GM19023 (cell line): ENCODE data around the gene CFAP45.
A peak's percentile ranks its signal among the peaks of the same experiment; 100 is the strongest.

Experiments used
- ATAC-seq: cut with Tn5 transposase; IDR thresholded peaks from one replicate; pipeline ENCODE4 v1.9.1; 2021; ENCODE audit warnings: mild to moderate bottlenecking, moderate library complexity; ENCODE audit not compliant: unreplicated experiment

The CFAP45 gene

DNA sequence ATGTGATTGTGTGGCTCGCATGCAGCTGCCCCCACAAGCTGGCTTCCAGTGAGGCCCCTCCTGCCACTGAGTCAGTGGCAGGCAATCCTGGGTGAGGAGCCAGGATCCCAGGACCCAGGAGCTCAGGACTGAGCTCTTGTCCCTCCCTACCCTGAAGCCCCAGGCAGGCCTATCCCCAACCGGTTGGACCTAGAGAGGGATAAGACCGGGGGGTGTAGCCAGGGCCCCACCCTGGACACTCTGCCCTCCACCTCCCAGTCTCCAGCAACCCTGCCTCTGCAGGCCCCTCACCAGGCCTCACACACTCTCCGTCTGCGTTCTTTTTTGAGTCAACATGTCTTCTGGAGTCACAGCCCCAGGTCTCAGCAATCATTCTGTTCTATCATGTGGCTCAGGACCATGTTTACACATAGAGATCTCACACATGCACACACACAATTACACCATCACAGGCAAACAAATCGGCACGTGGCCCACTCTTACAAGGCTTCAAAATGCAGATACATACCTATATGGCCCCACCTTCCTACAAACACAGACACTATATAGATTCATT is 40.1 kb downstream of the CFAP45 start:
- ATAC-seq = no peak

DNA sequence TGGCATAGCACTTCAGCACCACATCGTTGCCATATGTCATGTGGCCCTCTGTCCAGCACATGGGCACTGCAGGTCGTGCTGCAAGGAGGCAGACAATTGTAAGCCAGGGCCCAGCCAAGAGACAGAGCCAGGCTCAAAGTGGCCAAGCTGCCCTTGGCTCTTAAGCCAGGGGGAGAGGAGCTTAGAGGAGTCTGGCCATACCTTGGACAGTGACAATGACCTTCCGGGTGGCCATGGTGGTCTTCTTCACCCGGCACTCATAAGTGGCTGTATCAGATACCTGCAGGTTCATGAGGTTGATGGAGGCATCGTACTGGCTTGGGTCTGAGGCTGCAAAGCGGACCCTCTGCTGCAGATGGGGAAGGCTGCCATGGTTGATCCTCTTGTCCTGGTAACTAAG is 42.1 kb downstream of the CFAP45 start:
- no peak for ATAC-seq

DNA sequence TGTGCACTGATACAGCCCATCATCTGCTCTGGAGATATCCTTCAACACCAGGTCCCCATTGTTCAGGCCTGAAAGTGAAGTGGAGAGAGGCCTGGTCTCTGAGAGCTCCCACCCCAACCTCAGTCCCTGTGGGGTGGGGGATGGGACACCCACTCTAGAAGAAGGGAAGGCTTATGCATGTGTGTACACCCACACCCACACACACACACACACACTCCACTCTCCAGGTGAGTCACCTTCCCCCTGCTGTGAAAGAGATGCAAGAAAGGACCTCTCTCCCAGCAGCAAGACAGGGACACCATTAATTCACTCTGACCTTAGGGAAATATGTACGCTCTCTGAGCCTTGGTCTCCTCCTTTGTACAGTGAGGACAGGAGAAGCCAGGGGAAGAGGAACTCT is 43.4 kb downstream of the CFAP45 start:
- ATAC-seq = no peak

DNA sequence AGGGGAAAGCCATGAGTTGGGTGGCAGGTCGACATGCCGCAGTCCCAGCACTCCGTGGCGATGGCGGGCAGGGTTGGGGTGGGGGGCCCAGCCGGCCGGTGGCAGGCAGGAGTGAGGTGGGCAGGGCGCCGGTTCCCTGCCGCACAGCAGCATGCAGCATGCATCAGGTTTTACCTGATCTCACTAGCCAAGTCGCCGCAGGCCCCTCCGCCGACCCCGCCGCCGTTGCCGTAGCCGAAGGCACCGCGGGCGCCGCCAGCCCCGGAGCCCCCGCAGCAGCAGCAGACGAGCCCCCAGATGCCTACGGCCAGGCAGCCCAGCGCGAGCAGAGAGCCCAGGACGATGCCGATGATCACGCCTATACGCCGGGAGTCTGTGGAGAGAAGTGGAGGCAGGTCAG is 44.3 kb downstream of the CFAP45 start:
- ATAC-seq = no peak

DNA sequence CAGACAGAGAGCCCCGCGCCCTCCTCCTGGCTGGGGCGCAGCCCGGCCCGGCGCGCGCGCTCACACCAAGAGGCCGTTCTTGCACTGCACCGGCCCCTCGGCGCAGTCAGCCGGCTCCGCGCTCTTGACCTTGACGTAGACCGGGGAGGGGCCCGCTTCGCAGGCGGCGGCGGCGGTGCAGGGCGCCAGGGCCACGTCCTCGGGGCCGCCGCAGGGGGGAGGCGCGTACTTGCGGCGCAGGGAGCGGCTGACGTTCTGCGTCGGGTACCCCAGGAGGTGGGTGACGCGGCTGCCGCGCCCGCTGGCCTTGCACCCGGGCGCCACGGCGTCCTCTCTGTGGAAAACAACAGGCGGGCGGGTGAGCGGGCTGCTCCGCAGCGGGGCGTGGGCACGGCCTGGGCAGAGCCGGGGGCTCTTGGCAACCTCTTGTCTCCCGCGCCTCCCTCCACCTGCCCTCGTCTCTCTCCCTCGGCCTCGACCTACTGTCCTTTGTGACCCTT is 45.2 kb downstream of the CFAP45 start:
- peak; percentile 79 for ATAC-seq

DNA sequence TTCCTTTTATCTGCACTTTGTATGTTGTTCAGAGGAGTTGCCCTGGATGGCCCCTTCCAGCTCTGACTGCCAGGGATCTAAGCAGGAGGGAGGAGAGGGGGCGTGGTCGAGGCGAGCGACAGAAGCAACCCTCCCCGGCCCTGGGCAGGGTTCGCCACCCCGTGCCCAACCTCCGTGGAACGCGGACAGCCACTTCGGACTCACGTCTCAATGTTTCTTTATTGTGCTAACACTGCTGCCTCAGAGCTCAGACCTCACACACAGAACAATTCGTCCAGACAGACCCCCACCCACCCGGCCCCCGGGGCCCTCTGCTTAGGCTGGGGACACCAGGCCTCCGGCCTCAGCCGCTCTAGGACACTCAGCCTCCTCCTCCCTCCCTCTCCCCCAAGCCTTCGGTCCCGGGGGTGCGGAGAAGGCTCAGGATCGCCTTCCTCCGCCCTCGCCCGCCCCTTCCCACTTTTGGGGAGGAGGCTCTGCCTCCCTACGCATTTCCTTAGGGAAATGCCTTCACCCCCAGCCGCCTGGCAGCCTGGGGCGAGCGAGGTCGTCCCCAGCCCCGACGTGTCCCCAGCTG is 45.8 kb downstream of the CFAP45 start:
- peak; percentile 17 for ATAC-seq

DNA sequence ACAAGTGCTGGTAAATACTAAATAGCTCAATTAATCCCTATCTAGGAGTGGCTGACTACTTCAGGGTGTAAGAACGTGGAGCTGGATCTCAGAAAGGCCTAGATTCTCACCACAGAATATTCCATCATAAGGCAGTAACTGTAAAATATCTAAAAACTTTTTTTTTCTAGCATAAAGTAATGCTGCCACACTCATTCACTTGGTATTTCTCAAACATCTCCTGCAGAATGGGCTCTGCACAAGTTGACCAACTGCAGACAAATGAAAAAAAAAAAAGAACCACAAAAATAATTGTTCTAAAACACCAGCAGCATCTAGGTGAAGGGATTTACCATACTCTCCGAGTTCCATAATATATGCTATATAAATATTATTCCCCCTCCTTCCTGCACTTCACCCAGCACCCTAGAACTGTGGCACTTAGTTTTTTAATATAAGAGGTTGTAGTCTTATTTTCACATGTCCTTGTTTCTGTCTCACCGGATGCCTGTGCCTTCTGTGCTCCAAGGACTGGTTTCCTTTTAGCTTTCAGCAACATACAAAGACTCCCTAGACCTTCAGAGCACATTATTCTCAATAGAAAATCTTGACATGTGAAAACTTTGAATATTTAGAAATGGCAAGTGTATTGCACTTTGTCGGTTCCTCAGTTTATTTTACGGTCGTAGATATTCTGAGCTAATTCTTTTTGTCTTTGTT is 46.4 kb downstream of the CFAP45 start:
- ATAC-seq = no peak

DNA sequence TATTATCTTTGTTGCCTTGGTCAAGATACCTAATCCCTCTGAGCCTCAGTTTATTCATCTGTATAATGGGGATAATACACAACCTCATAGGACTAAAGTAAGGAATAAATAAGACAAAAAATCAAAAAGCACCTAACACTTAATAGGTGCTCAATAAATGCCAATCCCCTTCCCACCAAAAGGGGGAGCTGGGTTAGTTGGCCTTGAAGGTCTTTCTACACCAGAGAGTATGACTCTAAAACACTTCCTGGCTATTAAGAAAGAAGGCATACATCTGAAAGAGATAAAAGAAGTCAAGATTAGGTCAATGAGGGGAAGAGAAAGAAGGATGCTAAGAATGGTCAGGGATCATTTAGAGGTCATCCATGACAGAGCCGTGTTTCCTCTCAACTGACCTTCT is 48.6 kb downstream of the CFAP45 start:
- no peak for ATAC-seq

DNA sequence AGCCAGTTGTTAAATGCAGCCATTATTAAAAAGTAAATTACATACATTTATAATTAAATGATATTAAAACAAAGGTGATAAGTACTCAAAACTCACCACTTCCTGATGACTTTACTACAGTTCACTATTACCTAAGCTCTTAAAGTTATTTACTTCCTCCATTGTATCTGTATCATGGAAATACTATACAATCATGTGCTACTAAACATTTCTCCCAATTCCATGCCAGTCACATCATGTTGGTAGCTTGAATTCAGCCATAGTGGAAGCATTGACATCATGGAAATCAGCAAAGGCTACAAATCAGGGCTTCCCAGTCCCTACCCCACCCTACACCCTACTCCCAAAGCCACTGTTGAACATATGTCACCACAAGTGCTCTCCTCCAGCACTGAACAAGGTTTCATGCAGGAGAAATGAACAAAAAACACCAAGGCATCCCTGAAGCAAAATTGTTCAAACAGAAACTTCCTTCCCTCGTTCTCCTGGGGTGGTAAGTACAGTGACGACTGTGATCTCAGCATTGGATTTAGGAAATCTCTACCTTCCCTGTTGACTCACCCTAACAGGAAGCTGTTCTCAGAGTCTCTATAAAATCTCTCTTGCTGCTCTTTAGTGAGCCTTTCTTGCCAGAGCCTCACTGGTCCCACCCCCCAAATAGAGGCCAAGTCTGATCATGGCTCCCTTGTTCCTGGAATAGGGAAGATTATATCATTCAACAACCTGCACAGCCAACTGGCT is 50.2 kb downstream of the CFAP45 start:
- no peak for ATAC-seq

DNA sequence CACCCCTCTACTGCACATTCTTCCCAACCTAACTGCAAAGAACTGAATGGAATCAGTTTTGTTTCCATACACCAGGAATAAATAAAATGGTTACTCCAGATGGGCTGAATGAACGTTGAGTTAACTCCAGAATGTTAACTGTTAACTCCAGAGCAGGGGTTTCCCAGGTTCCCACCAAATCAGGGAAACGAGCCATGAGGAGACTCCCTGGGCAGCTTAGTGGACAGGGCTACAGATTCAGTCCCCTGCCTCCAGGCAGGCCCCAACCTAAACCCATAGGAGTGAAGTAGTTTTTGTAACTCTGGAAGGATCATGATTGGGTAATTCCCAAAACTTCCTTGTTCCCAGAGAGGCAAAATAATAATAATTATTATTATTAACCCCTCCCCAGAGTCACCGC is 51.6 kb downstream of the CFAP45 start:
- no peak for ATAC-seq

DNA sequence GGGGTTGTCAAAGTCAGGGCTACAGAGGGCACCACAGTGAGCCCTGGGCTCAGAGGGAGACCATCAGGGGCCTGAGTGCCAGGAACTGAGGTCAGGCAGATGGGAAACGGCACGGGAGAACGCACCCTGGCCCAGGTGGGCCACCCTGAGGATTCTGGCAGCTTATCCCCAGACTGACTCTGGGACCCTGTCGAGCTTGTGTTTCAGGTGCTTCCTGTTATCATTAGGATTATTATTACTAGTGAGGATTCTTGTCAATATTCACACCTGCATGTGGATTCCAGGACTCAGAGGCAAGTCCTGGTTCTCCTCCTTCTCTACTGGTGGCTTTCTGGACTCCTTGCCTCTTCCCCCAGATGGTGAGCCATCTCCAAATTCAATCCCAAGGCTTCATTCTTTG is 52.7 kb downstream of the CFAP45 start:
- ATAC-seq = no peak

DNA sequence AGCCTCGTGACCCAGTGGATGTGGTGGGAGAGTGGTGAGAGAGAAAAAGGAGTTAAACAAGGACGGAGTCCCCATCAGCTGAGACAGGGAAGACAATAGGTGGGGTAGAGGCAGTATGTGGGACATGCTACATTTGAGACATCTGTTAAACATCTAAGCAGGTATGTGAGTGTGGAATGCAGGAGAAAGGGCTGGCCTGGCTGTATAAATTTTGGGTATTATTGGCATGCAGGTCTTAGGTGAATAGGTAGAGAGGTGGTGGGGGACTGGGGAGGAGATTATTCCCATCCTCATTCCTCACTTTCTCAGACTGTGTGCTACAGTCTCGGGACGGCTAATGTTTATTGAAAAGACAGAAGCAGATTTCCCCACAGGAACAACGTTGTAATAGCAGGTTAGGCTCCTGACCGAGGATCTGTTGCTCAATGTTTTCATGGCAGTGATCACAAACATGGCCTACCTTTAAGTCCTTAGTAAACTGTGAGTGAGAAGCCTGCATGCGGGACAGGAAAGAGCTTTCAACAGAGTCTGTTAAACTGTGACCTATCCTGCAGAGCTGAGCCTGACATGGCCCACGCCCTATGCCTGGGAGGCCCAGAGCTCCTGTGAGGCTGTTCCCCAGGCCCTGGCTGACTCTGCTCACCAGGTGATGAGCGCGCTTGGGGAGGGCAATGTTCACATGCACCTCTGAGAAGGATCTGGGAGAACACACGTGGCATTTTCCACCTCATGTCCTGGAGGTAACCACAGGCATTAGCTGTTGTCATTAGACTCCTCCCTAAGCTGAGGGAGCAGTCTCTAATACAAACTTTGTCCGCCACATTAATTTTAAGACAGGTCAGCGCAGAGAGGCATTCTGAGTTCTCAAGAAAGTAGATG is 54.0 kb downstream of the CFAP45 start:
- ATAC-seq = no peak

DNA sequence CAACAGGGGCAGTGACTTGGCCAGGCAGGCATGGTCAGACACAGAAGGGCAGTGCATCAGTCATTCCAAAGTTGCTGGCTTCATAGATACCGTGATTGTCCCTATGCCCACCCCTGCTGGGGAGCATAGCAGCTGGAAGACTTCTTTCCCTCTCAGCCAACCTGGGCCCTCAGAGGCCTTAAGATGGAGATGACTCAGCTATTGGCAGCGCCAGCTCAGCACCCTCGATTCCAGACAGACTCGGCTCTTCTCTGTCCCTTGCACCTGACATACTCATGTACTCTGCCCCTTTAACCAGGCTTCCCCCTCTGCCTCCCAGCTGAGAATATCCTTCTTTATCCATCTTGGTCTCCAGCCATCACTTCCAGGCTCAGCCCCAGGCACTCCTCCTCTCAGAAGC is 56.5 kb downstream of the CFAP45 start:
- no peak for ATAC-seq

DNA sequence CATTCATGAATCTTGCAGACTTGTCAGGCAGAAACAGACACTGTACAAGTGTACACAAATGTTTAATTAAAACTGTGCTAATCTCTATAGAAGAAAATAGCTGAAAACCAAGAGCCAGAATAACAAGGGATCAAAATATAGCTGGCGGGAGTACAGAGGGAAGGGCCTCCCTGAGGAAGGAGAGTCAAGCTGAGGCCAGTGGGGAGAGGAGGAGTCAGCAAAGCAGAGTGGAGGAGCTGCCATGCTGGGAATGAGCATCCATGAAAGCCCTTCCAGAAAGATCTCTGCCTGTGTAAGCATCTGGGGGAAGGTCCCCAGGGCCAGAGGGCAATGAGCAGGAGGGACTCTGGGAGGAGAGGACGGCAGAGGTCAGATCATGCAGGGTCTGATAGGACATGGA is 58.2 kb downstream of the CFAP45 start:
- no peak for ATAC-seq

DNA sequence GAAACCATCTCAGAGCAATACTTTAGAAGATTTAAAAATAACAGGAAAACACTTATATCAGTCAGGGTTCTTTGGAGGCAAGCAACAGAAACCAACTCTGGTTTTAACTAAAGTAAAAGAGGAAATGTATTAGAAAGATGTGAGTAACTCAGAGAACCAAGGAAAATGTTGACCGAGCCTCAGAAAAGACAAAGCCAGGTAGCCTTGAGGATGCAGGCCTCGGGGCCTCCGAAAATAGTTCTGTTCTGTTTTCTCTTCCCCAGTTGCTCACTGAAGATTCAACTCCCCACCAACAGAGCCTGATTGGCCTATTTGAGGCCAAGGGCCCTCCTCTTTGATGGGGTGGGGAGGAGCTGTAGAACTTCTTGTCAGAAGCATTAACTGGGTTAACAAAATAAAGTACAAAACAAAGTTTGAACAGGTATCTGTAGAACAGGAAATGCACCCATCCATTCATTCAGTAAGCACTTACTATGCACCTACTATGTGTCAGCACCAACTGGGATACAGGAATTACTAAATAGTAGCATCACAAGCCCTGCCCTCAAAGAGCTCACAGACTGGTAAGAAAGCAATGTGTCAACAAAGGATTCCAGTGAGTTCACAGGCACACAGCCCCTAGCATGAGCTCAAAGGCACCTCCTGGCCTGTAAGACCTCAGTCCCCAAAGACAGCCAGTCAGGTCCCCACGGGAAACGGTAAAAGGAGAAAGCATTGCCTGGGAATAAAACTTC is 60.7 kb downstream of the CFAP45 start:
- peak; percentile 67 for ATAC-seq

DNA sequence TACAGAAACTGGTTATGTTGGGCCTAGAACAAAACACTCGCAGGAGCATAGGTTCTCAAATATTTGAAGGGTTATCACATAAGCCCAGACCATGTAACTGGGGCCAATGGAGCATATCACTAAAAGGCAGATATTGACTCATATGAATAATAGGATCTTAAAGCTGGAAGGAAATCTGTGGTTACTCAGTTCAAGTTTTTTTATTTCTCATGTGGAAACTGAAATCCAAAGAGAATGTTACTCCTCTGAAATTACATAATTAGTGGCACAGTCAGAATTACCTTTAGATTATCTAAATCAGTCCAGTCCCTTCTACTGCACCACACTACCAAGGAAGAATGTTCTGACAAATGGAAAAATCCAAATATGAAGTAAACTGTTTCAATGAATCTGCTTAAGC is 61.2 kb downstream of the CFAP45 start:
- peak; percentile 42 for ATAC-seq

DNA sequence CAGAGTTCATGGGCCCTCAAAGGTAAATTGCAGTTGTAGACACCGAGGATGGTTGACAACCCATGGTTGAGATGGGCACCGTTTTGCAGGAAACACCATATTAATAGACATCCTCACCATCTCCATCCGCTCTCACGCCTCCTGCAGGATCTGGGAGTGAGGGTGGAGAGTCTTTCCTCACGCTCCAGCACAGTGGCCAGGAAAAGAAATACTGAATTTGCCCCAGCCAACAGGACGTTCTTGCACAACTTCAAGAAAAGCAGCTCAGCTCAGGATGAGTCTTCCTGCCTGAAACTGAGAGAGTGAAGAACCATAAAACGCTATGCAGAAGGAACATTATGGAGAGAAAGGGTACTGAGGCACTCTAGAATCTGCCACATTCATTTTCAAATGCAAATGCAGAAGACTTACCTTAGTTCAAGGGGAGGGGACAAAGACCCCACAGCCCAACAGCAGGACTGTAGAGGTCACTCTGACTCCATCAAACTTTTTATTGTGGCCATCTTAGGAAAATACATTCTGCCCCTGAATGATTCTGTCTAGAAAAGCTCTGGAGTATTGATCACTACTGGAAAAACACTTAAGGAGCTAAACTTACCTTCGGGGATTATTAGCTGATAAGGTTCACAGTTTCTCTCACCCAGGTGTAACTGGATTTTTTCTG is 64.0 kb downstream of the CFAP45 start:
- ATAC-seq = no peak

DNA sequence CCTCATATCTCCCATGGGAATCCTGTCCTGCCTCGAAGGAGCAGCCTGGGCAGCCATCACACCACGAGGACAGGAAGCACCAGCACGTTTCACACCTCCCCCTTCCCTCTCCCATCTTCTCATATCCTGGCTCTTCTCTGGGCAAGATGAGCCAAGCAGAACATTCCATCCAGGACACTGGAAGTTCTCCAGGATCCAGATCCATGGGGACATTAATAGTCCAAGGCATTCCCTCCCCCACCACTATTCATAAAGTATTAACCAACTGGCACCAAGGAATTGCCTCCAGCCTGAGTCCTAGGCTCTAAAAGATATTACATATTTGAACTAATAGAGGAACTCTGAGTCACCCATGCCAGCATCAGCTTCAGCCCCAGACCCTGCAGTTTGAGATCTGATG is 64.6 kb downstream of the CFAP45 start:
- ATAC-seq = no peak

DNA sequence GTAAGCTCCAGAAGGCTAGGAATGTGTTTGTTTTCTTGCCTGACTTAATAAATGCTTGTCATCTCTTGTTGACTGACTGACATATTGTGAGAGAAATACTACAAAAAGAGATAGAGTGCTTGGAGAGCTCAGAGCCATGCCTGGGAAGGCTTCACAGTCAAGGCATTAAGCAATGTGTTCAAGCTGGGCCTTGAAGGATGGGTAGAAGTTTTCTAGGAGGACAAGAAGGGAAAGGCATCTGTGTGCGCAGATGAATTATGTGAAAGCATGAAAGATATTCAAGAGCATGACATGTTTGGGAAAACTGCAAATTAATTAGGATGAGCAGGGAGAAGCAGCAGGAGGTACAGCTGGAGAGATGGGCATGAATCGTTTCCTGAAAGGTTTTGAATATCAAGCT is 67.7 kb downstream of the CFAP45 start:
- no peak for ATAC-seq
